Measurements from ENCODE around the gene ZFAND5.

Gene ZFAND5

DNA sequence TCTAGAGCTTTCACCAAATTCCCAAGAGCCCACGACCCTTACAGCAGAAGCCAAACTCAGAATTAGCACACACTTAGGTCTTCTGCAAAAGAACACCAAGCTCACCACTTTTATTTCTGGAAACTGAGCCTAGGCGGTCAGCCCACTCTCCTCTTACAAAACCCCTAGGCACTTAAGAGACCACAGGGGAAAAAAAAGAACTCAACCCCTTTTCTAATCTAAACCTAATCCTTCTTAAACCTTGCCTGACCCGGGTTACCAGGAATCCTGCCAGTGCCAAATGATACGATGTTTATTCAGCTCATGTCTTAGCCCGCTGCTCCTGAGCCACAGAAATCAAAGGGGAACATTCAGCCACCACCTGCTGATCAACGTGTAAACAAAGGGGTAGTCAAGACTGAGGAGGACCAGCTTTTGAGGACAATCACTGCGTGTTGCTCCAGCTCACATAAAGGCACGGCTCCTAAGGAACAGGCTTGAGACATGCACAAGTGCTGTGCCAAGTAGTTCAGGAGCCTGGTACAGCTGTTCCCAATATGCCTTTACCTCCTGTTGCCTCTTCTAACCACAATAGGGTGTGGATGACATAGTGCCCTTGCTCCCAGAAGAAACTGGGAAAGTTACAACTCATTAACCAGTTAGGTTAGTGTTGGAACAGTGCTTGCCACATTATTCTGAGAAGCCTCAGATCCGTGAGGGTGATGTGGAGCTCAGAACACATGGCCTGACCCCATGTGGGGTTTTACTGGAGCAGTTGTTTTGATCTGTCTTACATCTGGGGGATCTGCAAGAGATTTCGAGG lies 49.3 kb downstream of the ZFAND5 start:
- DNase-seq = peak; percentile 24

DNA sequence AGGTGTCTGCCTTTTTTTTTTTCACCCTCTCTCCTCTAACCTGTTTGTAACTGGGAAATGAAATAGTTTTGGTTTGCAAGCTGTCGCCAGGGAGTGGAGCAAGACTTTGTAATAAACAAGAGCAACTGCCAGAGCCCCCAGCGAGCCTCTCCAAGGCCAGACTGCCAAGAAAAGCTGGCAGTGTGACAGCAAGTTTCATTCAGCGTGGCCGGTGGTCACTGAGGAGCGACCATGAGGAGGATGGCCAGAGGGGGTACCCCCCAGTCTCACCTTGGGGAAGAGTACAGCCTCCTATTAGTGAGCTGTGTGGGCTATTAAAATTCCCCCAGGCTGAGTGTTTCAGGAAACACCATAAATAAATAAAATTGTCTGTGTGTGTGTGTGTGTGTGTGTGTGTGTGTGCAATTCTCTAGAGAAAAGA lies 49.9 kb downstream of the ZFAND5 start:
- DNase-seq = no peak

DNA sequence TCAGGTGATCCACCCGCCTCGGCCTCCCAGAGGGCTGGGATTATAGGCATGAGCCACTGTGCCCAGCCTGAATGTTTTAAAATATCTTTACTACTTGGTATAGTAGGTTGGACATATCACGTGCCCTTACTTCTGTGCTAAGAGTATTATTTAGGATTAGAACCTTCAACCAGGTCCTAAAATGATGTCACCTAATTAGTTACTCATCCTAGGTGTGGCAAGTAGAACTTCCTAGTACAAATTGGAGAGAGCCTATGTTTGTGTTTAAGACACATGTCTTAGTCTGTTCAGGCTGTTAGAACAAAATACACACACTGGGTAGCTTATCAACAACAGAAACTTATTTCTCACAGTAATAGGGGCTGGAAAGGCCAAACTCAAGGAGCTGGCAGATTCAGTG lies 51.5 kb downstream of the ZFAND5 start:
- DNase-seq = no peak

- no peak for DNase-seq
Measured at GRCh38 chr9:72312386-72312987, 52.5 kb downstream of the ZFAND5 start.

DNA sequence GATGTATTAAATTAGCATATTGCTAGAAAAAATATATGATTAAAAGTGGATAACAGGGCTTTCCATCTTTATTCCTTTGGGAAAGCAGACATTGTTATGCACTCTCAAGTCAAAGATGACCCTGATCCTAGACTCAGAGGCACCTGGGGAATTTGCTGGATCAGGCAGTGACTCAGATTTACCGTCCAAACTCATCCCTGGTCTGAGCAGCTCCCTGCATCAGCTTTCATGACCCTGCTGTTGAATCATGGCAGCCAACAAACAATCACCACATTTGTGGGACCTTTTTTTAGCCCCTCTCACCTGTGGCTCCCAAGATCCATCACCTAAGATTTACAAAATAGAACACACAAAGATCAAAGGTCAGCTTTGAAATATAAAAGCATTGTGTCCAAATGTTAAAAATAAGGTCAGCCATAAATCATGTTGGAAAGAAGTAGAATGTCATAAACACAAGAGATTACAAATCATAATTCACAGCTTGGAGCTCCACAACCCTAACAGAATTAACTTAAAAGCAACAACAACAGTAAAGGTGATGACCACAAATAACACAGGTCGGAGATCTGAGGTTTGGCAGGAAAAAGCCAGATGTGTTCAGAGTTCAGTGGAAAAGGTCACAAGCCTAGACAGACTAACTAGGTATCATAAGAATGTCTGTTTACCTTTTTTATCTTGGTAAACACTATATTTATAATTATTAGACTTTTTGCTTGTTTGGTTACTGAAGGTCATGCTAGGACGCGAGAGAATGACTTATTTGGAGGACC lies 55.5 kb downstream of the ZFAND5 start:
- no peak for DNase-seq

DNA sequence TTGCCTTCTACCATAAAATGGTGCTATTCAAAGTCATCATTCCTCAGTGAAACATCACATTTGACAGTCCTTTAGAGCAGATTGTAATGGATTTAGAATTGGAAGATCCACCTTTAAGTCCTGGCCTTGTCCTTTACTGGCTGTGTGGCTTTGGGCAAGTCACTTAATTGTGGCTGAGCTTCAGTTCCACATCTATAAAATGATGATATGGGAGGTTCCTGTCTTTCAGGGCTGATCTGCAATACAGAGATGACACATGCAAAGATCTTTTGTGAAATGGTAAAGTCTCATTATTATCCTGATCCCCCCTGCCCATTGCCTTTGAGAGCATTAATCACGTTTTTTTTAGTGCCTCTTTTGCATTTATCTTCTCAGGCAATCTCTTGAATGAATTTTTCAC lies 58.2 kb downstream of the ZFAND5 start:
- DNase-seq = no peak

- no peak for DNase-seq
Measured at GRCh38 chr9:72305707-72306106, 59.3 kb downstream of the ZFAND5 start.

DNA sequence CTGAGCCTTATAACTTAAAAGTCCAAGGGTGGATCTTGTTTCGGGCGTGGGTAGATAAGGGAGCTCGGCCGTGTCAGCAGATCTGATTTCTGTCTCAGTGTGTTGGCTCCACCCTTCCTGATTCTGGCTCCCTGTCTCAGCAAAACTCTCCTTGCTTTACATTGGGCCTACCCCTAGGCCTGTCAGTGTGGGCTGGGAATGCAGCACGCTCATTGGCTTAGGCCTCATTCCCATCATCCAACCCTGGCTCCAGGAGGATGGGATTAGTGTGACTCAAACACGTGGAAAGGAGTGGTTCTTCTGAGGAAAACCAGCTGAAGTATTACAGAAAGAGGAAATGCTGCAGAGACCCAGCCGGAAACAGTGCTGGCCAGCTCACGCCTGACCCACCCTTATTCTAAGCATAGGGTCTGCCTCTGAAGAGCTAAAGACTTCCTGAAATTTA lies 59.9 kb downstream of the ZFAND5 start:
- no peak for DNase-seq

GRCh38 chr9:72304538-72304937 lies 60.5 kb downstream of the ZFAND5 start:
- DNase-seq = no peak

Data from NCI-H526 treated with DMSO at 0.1 percent for 48 hours (cell line).